HepG2 (cell line): ENCODE results near the gene SLC6A16. TPM values are rescaled to one million over a fixed set of nuclear protein-coding genes. Genes with fewer than 3 reads are reported as not detected.
A peak's percentile ranks its signal among the peaks of the same experiment; 100 is the strongest.

Experiments used
- FOXA1 ChIP-seq, 2 experiments: fragments of 450-650 bp in 1 of 2; sonication (generic) in 1 of 2; formaldehyde crosslinking in 1 of 2; IDR thresholded peaks; 2 replicates each; pipeline versions ENCODE4 v1.4.0 to v1.6.1; 2016 to 2020; ENCODE audit warnings: missing genetic modification reagents in 1 of 2
- GTF2F1 ChIP-seq: fragments of 150-350 bp; IDR thresholded peaks from 2 replicates; pipeline ENCODE4 v1.6.1; 2014; ENCODE audit warnings: low read length
- HMGA1 ChIP-seq: sonication (generic); formaldehyde crosslinking; conservative IDR thresholded peaks from 2 replicates; pipeline ENCODE4 v1.4.0; 2020; ENCODE audit warnings: missing genetic modification reagents
- HNRNPH1 ChIP-seq: fragments of 200-400 bp; formaldehyde crosslinking; optimal IDR thresholded peaks from 2 replicates; pipeline ENCODE3; 2017; ENCODE audit warnings: mild to moderate bottlenecking, low read depth, low read length
- HNRNPLL ChIP-seq: fragments of 200-400 bp; formaldehyde crosslinking; IDR thresholded peaks from 2 replicates; pipeline ENCODE4 v1.6.1; 2017; ENCODE audit warnings: mild to moderate bottlenecking, low read depth, low read length; ENCODE audit not compliant: poor library complexity, severe bottlenecking
- NFYC ChIP-seq: IDR thresholded peaks from 2 replicates; pipeline ENCODE4 v1.6.1; 2016; ENCODE audit warnings: missing genetic modification reagents, missing compliant biosample characterization
- RXRB ChIP-seq: IDR thresholded peaks from 2 replicates; pipeline ENCODE4 v1.6.1; 2016; ENCODE audit warnings: borderline replicate concordance, missing genetic modification reagents, missing compliant biosample characterization
- TEAD3 ChIP-seq: optimal IDR thresholded peaks from 2 replicates; pipeline ENCODE3; 2016; ENCODE audit warnings: borderline replicate concordance
- ZNF782 ChIP-seq: sonication (generic); formaldehyde crosslinking; IDR thresholded peaks from 2 replicates; pipeline ENCODE4 v1.4.0; 2020; ENCODE audit warnings: missing genetic modification reagents, mild to moderate bottlenecking, borderline replicate concordance
- polyA plus RNA-seq, 8 experiments: library from polyadenylated mRNA; depleted of rRNA in 3 of 8; stranded (reverse) in 7 of 8; unstranded in 1 of 8; fragments of >200 nt; fragmentation: Illumina TruSeq in 4 of 8; extraction: Trizol in 4 of 8; gene quantifications; 2 replicates each; pipeline versions ENCODE4 v1.2.1 to v1.2.3, GENCODE V29; 2011 to 2016; ENCODE audit warnings: low read depth in 4 of 8, missing spikeins in 1 of 8, mixed read lengths in 1 of 8; ENCODE audit not compliant: insufficient read depth in 1 of 8
- total RNA-seq, 5 experiments: library from RNA; depleted of rRNA; stranded (reverse); fragments of >200 nt; fragmentation: Illumina TruSeq; extraction: Trizol; gene quantifications; 2 replicates each; pipeline ENCODE4 v1.2.3, GENCODE V29; 2016; ENCODE audit warnings: low read depth in 1 of 5
- TF ChIP-seq, protein P1 (sequence below): sonication (generic); formaldehyde crosslinking; IDR thresholded peaks from one replicate; pipeline ENCODE4 v1.5.1; 2020; ENCODE audit warnings: mild to moderate bottlenecking, missing genetic modification reagents; ENCODE audit errors: not compliant biosample characterization
- TF ChIP-seq, protein P2 (sequence below), 2 experiments: IDR thresholded peaks; 2 replicates each; pipeline ENCODE4 v1.6.1; 2011 to 2012; ENCODE audit warnings: low read length in 2 of 2, borderline replicate concordance in 1 of 2, low read depth in 1 of 2, mild to moderate bottlenecking in 1 of 2, moderate library complexity in 1 of 2
- TF ChIP-seq, protein P3 (sequence below): sonication (generic); formaldehyde crosslinking; IDR thresholded peaks from 2 replicates; pipeline ENCODE4 v1.4.0; 2020; ENCODE audit warnings: missing genetic modification reagents

The SLC6A16 gene
- total and polyA plus RNA-seq, 2 of the 13 experiments (the other 11 are each of a cell fraction or from before 2014, with no cell fraction given) = 0.07 to 0.18 TPM

DNA sequence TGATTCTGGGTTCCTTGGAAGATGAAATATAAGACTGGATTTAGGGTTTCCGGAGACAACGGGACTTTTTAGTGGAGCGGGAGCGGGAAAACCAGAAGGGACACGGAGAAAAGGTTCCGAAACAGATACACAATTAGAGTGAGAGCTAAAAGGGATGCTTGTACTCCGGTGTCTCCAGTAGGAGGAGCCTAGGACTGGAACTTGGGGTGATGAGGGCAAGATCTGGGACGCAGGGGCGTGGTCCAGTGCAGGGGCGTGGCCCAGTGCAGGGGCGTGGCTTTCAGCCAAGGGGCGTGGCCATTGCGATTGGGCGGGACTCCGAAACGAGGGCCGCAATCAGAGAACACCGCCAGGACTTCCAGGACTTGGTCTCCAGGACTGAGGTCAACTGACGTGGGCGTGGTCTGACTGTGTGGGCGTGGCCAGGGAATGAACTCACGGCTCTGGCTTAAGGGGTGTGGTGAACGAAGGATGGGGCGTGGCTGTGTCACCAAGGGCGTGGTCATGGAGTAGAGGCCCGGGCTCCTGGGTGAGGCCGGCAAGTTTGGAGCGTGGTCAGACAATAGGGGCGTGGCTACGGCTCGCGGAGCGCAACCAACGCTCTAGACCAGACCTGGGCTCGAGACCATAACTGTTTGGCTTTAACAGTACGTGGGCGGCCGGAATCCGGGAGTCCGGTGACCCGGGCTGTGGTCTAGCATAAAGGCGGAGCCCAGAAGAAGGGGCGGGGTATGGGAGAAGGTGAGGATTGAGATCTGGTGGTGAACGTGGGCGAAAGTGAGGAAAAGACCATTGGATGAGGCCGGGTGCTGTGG is 38.5 kb upstream of the SLC6A16 start, which contains the start of gene DKKL1 (continued):
- TF ChIP-seq, protein P1, sequence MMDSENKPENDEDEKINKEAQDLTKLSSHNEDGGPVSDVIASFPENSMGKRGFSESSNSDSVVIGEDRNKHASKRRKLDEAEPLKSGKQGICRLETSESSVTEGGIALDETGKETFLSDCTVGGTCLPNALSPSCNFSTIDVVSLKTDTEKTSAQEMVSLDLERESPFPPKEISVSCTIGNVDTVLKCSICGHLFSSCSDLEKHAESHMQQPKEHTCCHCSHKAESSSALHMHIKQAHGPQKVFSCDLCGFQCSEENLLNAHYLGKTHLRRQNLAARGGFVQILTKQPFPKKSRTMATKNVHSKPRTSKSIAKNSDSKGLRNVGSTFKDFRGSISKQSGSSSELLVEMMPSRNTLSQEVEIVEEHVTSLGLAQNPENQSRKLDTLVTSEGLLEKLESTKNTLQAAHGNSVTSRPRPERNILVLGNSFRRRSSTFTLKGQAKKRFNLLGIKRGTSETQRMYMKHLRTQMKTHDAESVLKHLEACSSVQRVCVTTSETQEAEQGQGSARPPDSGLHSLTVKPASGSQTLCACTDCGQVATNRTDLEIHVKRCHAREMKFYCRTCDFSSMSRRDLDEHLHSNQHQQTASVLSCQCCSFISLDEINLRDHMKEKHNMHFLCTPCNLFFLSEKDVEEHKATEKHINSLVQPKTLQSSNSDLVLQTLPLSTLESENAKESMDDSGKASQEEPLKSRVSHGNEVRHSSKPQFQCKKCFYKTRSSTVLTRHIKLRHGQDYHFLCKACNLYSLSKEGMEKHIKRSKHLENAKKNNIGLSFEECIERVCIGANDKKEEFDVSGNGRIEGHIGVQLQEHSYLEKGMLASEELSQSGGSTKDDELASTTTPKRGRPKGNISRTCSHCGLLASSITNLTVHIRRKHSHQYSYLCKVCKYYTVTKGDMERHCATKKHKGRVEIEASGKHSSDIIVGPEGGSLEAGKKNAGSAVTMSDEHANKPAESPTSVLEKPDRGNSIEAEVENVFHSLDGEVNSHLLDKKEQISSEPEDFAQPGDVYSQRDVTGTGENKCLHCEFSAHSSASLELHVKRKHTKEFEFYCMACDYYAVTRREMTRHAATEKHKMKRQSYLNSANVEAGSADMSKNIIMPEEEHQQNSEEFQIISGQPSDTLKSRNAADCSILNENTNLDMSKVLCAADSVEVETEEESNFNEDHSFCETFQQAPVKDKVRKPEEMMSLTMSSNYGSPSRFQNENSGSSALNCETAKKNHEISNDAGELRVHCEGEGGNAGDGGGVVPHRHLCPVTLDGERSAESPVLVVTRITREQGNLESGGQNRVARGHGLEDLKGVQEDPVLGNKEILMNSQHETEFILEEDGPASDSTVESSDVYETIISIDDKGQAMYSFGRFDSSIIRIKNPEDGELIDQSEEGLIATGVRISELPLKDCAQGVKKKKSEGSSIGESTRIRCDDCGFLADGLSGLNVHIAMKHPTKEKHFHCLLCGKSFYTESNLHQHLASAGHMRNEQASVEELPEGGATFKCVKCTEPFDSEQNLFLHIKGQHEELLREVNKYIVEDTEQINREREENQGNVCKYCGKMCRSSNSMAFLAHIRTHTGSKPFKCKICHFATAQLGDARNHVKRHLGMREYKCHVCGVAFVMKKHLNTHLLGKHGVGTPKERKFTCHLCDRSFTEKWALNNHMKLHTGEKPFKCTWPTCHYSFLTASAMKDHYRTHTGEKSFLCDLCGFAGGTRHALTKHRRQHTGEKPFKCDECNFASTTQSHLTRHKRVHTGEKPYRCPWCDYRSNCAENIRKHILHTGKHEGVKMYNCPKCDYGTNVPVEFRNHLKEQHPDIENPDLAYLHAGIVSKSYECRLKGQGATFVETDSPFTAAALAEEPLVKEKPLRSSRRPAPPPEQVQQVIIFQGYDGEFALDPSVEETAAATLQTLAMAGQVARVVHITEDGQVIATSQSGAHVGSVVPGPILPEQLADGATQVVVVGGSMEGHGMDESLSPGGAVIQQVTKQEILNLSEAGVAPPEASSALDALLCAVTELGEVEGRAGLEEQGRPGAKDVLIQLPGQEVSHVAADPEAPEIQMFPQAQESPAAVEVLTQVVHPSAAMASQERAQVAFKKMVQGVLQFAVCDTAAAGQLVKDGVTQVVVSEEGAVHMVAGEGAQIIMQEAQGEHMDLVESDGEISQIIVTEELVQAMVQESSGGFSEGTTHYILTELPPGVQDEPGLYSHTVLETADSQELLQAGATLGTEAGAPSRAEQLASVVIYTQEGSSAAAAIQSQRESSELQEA (CRISPR knock-in tag) = peak; percentile 54
- TF ChIP-seq NFYC (CRISPR knock-in tag) = 0 out of 2 replicates have a peak, but pooled peaks have one; percentile 14
- peak; percentile 88 for TF ChIP-seq HNRNPLL
- TF ChIP-seq RXRB = no peak
- TF ChIP-seq, protein P2, sequence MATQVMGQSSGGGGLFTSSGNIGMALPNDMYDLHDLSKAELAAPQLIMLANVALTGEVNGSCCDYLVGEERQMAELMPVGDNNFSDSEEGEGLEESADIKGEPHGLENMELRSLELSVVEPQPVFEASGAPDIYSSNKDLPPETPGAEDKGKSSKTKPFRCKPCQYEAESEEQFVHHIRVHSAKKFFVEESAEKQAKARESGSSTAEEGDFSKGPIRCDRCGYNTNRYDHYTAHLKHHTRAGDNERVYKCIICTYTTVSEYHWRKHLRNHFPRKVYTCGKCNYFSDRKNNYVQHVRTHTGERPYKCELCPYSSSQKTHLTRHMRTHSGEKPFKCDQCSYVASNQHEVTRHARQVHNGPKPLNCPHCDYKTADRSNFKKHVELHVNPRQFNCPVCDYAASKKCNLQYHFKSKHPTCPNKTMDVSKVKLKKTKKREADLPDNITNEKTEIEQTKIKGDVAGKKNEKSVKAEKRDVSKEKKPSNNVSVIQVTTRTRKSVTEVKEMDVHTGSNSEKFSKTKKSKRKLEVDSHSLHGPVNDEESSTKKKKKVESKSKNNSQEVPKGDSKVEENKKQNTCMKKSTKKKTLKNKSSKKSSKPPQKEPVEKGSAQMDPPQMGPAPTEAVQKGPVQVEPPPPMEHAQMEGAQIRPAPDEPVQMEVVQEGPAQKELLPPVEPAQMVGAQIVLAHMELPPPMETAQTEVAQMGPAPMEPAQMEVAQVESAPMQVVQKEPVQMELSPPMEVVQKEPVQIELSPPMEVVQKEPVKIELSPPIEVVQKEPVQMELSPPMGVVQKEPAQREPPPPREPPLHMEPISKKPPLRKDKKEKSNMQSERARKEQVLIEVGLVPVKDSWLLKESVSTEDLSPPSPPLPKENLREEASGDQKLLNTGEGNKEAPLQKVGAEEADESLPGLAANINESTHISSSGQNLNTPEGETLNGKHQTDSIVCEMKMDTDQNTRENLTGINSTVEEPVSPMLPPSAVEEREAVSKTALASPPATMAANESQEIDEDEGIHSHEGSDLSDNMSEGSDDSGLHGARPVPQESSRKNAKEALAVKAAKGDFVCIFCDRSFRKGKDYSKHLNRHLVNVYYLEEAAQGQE (IDR thresholded peaks at IDR 0.05; ENCODE audit: borderline replicate concordance in 1 of 2, low read depth in 1 of 2, low read length in 2 of 2) = no peak
- no peak for TF ChIP-seq HNRNPH1
- TF ChIP-seq HMGA1 (CRISPR knock-in tag) = no peak
- TF ChIP-seq, protein P3, sequence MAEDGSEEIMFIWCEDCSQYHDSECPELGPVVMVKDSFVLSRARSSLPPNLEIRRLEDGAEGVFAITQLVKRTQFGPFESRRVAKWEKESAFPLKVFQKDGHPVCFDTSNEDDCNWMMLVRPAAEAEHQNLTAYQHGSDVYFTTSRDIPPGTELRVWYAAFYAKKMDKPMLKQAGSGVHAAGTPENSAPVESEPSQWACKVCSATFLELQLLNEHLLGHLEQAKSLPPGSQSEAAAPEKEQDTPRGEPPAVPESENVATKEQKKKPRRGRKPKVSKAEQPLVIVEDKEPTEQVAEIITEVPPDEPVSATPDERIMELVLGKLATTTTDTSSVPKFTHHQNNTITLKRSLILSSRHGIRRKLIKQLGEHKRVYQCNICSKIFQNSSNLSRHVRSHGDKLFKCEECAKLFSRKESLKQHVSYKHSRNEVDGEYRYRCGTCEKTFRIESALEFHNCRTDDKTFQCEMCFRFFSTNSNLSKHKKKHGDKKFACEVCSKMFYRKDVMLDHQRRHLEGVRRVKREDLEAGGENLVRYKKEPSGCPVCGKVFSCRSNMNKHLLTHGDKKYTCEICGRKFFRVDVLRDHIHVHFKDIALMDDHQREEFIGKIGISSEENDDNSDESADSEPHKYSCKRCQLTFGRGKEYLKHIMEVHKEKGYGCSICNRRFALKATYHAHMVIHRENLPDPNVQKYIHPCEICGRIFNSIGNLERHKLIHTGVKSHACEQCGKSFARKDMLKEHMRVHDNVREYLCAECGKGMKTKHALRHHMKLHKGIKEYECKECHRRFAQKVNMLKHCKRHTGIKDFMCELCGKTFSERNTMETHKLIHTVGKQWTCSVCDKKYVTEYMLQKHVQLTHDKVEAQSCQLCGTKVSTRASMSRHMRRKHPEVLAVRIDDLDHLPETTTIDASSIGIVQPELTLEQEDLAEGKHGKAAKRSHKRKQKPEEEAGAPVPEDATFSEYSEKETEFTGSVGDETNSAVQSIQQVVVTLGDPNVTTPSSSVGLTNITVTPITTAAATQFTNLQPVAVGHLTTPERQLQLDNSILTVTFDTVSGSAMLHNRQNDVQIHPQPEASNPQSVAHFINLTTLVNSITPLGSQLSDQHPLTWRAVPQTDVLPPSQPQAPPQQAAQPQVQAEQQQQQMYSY (CRISPR knock-in tag) = no peak
- TF ChIP-seq ZNF782 (CRISPR knock-in tag) = no peak
- TF ChIP-seq FOXA1 (IDR thresholded peaks at IDR 0.05) = no peak
- 0 out of 2 replicates have a peak, but pooled peaks have one; percentile 14 for TF ChIP-seq FOXA1 (CRISPR knock-in tag; IDR thresholded peaks at IDR 0.05)
- no peak for TF ChIP-seq GTF2F1
- peak; percentile 40 for TF ChIP-seq TEAD3 (CRISPR knock-in tag)
